Astrocyte of the spinal cord (primary cell): ENCODE measurements around the gene PRG3.
A peak's percentile ranks its signal among the peaks of the same experiment; 100 is the strongest.

Experiments
- DNase-seq: peaks from one replicate; pipeline ENCODE4 v3.0.0; 2011; ENCODE audit warnings: low read depth, low spot score
- H3K4me3 ChIP-seq: 2 replicates; pipeline ENCODE4 v1.5.1; 2011; ENCODE audit warnings: low read depth, mild to moderate bottlenecking, low read length, moderate library complexity
- CTCF ChIP-seq: IDR thresholded peaks from 2 replicates; pipeline ENCODE4 v1.5.1; 2012; ENCODE audit warnings: low read depth, mild to moderate bottlenecking, low read length, inconsistent platforms
- in situ Hi-C: cut with HindIII; loops from 2 replicates; pipeline ENCODE4 v1.10.0; 2017; ENCODE audit warnings: low sequenced_read_pairs

PRG3 gene

GRCh38 chr11:57409321-57410100 lies 28.6 kb upstream of the PRG3 start:
- no peak overlapping the region for H3K4me3 ChIP-seq
- in situ Hi-C loops, result no loop called here
- no peak for DNase-seq
- TF ChIP-seq CTCF, result no peak

DNA sequence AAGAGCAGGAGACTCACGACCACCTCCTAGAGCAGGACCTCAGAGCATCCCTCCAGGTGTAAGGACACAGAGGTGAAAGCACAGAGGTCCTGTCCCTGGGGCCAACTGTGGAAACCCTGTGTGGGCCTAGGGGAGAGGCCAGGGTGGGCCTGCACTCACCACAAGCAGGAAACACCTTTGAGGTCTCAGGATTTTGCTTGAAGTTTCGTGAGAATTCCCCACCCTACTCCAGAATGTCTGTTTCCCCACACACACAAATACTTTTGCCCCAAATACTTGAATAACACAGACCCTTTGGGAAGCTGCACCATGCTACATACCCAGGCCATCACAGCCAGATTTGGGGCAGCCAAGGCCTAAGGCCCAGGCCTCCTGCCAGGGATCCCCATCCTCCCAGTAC lies 27.8 kb upstream of the PRG3 start:
- DNase-seq, result no peak
- in situ Hi-C loops, result no loop called here
- no peak overlapping the region for H3K4me3 ChIP-seq

DNA sequence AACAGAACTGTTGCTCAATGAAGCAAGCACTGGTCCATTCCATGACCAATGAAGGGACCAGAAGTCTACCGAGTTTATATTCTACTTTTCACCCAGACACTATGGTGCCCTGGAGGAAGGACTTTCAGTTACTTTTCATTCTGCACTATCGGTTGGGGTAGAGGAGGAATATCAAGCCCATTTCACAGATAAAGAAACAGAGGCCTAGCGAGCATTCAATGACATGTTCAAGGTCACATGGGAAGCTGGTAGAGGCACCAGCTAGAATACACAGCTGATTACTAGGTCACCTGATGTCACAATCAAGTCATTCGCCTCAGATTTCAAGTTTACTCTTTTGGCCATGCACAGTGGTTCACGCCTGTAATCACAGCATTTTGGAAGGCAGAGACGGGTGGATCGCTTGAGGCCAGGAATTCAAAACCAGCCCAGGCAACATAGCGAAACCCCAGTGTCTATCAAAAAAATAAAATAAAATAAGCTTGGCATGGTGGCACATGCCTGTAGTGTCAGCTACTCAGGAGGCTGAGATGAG lies 27.1 kb upstream of the PRG3 start:
- no peak overlapping the region for H3K4me3 ChIP-seq
- in situ Hi-C loops, result no loop called here
- no peak for DNase-seq
- no peak for TF ChIP-seq CTCF

More for the DNA sequence above, 27.8 kb upstream of the PRG3 start:
- no peak for TF ChIP-seq CTCF

GRCh38 chr11:57407010-57407920 lies 26.3 kb upstream of the PRG3 start:
- no peak for DNase-seq
- H3K4me3 ChIP-seq, result no peak overlapping the region
- no peak for TF ChIP-seq CTCF
- in situ Hi-C loops, result no loop called here

DNA sequence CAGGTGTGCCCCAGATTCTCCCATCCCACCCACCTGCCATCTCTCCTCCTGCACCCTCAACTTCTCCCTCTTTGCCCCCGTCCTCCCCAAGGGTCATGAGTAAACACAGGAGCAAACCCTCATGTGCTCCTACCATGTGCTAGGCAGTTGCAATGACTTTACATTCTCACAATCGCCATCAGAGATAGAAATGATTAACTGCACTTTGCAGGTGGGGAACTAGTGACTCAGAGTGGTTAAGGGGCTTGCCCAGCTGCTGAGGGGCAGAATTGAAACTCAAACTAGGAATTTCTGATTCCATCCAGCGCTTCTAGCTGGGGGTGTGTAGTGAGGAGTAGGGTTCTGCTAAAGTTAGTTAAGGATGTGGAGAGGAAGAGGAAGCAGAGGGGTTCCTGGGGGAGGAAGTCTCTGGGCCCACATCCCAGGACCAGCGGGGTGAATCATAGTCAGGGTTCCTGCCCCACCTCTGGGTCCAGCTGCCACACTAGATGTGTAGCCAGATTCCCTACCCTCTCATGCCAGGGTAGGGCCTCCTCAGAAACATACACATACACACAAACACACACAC lies 25.5 kb upstream of the PRG3 start:
- peak; percentile 31 for DNase-seq
- no peak overlapping the region for H3K4me3 ChIP-seq
- in situ Hi-C loops, result no loop called here
- no peak for TF ChIP-seq CTCF

- no peak for TF ChIP-seq CTCF
- H3K4me3 ChIP-seq, result no peak overlapping the region
- no peak for DNase-seq
- in situ Hi-C loops, result no loop called here
Observed at GRCh38 chr11:57405271-57405860, 24.4 kb upstream of the PRG3 start.
